VCaP (cell line): ENCODE data around the gene KMT2E.

Experiments used
- H3K27ac ChIP-seq: fragments of 450-650 bp; 2 replicates; pipeline ENCODE4 v1.5.1; 2017
- CTCF ChIP-seq: fragments of 450-650 bp; conservative IDR thresholded peaks from 2 replicates; pipeline ENCODE4 v1.5.1; 2017; ENCODE audit warnings: mild to moderate bottlenecking, moderate library complexity

The KMT2E gene

GRCh38 chr7:105157278-105157677 is 143.3 kb downstream of the KMT2E start:
- H3K27ac ChIP-seq, result no peak overlapping the region
- no peak for TF ChIP-seq CTCF

- H3K27ac ChIP-seq, result no peak overlapping the region
- no peak for TF ChIP-seq CTCF
Measured at GRCh38 chr7:105161366-105161765, 147.4 kb downstream of the KMT2E start.
